ENCODE measurements around the gene ADGRF5.

ADGRF5 gene

DNA sequence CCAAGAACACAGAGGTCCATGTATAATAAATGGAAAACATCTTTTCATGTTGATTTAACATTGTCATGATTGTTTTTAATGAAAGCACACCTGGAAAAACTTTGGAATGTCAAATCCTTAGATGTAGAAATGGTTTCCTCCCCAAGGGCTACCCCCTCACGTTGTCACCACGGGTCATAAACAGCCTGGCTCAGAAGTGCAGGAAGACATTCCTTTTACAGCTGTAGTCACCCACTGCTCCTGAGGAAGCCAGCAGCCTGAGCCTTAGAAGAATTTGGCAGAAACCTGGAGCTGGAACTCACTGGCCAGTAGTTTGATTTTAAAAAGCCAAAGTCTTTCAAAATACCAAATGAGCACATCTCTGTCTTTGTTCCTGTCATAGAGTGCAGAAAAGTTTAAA lies 23.7 kb downstream of the ADGRF5 start:
- Histone ChIP-seq H3K27ac (ENCODE audit: extremely low read depth, low read depth, low read length) (no peak overlapping the region), H3K4me3 (ENCODE audit: low read depth, low read length) (no peak overlapping the region), H3K4me1 (ENCODE audit: control insufficient read depth, insufficient read depth, low read length) (no peaks in the 10 kb centered on the region), H3K36me3 (ENCODE audit: control insufficient read depth in 2 of 2, insufficient read depth in 1 of 2, low read length in 2 of 2) (no peaks in the 10 kb centered on the region), H3K9me3 (ENCODE audit: control insufficient read depth, insufficient read depth, low read depth, low read length) (no peaks in the 10 kb centered on the region)
- TF ChIP-seq, protein P1, sequence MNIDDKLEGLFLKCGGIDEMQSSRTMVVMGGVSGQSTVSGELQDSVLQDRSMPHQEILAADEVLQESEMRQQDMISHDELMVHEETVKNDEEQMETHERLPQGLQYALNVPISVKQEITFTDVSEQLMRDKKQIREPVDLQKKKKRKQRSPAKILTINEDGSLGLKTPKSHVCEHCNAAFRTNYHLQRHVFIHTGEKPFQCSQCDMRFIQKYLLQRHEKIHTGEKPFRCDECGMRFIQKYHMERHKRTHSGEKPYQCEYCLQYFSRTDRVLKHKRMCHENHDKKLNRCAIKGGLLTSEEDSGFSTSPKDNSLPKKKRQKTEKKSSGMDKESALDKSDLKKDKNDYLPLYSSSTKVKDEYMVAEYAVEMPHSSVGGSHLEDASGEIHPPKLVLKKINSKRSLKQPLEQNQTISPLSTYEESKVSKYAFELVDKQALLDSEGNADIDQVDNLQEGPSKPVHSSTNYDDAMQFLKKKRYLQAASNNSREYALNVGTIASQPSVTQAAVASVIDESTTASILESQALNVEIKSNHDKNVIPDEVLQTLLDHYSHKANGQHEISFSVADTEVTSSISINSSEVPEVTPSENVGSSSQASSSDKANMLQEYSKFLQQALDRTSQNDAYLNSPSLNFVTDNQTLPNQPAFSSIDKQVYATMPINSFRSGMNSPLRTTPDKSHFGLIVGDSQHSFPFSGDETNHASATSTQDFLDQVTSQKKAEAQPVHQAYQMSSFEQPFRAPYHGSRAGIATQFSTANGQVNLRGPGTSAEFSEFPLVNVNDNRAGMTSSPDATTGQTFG (tag by site-specific recombination; IDR thresholded peaks at IDR 0.05; ENCODE audit: borderline replicate concordance): no peak
- TF ChIP-seq ZNF548 (tag by site-specific recombination; IDR thresholded peaks at IDR 0.05) (no peak), ZBTB48 (tag by site-specific recombination; IDR thresholded peaks at IDR 0.05) (no peak)
- TF ChIP-seq, protein P2, sequence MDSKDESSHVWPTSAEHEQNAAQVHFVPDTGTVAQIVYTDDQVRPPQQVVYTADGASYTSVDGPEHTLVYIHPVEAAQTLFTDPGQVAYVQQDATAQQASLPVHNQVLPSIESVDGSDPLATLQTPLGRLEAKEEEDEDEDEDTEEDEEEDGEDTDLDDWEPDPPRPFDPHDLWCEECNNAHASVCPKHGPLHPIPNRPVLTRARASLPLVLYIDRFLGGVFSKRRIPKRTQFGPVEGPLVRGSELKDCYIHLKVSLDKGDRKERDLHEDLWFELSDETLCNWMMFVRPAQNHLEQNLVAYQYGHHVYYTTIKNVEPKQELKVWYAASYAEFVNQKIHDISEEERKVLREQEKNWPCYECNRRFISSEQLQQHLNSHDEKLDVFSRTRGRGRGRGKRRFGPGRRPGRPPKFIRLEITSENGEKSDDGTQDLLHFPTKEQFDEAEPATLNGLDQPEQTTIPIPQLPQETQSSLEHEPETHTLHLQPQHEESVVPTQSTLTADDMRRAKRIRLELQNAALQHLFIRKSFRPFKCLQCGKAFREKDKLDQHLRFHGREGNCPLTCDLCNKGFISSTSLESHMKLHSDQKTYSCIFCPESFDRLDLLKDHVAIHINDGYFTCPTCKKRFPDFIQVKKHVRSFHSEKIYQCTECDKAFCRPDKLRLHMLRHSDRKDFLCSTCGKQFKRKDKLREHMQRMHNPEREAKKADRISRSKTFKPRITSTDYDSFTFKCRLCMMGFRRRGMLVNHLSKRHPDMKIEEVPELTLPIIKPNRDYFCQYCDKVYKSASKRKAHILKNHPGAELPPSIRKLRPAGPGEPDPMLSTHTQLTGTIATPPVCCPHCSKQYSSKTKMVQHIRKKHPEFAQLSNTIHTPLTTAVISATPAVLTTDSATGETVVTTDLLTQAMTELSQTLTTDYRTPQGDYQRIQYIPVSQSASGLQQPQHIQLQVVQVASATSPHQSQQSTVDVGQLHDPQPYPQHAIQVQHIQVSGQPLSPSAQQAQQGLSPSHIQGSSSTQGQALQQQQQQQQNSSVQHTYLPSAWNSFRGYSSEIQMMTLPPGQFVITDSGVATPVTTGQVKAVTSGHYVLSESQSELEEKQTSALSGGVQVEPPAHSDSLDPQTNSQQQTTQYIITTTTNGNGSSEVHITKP (tag by site-specific recombination; IDR thresholded peaks at IDR 0.05): peak; percentile 72
- ChIA-PET CTCF (no interaction called here), POLR2A (no interaction called here)

DNA sequence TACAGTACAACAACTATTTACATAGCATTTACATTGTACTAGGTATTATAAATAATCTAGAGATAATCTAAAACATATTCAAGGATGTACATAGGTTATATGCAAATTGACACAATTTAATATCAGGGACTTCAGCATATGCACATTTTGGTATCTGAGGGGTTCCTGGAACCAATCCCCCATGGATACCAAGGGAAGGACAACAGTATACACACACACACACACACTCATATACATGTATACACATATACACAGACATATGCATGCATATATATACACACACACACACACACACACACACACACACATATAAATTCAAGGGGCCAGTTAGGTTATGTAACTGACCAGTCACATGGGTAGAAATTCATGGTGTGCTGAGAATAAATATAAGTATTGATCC lies 24.9 kb downstream of the ADGRF5 start:
- Histone ChIP-seq H3K27ac (ENCODE audit: extremely low read depth, low read depth, low read length) (no peak overlapping the region), H3K36me3 (ENCODE audit: control insufficient read depth in 2 of 2, insufficient read depth in 1 of 2, low read length in 2 of 2) (no peaks in the 10 kb centered on the region), H3K4me1 (ENCODE audit: control insufficient read depth, insufficient read depth, low read length) (no peaks in the 10 kb centered on the region), H3K4me3 (ENCODE audit: low read depth, low read length) (no peak overlapping the region), H3K9me3 (ENCODE audit: control insufficient read depth, insufficient read depth, low read depth, low read length) (no peaks in the 10 kb centered on the region)
- ChIA-PET POLR2A (no interaction called here), CTCF (no interaction called here)
- TF ChIP-seq ZNF140 (tag by site-specific recombination; IDR thresholded peaks at IDR 0.05) (no peak), ZBTB7A (tag by site-specific recombination; IDR thresholded peaks at IDR 0.05; ENCODE audit: low read depth) (no peak)
- TF ChIP-seq, protein P3, sequence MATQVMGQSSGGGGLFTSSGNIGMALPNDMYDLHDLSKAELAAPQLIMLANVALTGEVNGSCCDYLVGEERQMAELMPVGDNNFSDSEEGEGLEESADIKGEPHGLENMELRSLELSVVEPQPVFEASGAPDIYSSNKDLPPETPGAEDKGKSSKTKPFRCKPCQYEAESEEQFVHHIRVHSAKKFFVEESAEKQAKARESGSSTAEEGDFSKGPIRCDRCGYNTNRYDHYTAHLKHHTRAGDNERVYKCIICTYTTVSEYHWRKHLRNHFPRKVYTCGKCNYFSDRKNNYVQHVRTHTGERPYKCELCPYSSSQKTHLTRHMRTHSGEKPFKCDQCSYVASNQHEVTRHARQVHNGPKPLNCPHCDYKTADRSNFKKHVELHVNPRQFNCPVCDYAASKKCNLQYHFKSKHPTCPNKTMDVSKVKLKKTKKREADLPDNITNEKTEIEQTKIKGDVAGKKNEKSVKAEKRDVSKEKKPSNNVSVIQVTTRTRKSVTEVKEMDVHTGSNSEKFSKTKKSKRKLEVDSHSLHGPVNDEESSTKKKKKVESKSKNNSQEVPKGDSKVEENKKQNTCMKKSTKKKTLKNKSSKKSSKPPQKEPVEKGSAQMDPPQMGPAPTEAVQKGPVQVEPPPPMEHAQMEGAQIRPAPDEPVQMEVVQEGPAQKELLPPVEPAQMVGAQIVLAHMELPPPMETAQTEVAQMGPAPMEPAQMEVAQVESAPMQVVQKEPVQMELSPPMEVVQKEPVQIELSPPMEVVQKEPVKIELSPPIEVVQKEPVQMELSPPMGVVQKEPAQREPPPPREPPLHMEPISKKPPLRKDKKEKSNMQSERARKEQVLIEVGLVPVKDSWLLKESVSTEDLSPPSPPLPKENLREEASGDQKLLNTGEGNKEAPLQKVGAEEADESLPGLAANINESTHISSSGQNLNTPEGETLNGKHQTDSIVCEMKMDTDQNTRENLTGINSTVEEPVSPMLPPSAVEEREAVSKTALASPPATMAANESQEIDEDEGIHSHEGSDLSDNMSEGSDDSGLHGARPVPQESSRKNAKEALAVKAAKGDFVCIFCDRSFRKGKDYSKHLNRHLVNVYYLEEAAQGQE (tag by site-specific recombination; IDR thresholded peaks at IDR 0.05): no peak

DNA sequence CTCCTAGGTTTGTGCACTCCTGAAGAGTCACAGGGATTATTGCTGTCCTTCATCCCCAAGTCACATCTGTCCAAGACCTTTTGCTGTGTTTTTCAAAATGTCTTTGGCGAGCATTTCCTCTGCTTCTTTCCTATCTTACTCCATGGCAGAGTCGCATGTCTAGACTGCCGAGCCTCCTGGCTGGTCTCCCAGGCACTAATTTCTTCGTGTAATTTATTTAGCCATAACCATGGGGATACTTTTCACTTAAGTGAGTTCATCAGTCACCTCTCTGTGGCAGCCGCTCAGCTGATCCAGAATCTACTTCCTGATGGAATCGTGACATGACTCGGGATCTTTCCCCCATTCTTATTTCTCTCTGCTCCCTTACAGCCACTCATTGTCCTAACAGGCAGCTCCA lies 25.8 kb downstream of the ADGRF5 start:
- H3K27ac ChIP-seq (ENCODE audit: extremely low read depth, low read depth, low read length): no peak overlapping the region
- TF ChIP-seq YY2 (tag by site-specific recombination; IDR thresholded peaks at IDR 0.05) (no peak), ZNF19 (tag by site-specific recombination; IDR thresholded peaks at IDR 0.05; ENCODE audit: low read depth) (no peak), KLF7 (tag by site-specific recombination; IDR thresholded peaks at IDR 0.05; ENCODE audit: borderline replicate concordance) (no peak)
- TF ChIP-seq, protein P3 (tag by site-specific recombination; IDR thresholded peaks at IDR 0.05): no peak
- no peaks in the 10 kb centered on the region for H3K4me1 ChIP-seq (ENCODE audit: control insufficient read depth, insufficient read depth, low read length)
- no peak overlapping the region for H3K4me3 ChIP-seq (ENCODE audit: low read depth, low read length)
- ChIA-PET CTCF (no interaction called here), POLR2A (no interaction called here)
- no peaks in the 10 kb centered on the region for H3K36me3 ChIP-seq (ENCODE audit: control insufficient read depth in 2 of 2, insufficient read depth in 1 of 2, low read length in 2 of 2)
- H3K9me3 ChIP-seq (ENCODE audit: control insufficient read depth, insufficient read depth, low read depth, low read length): no peaks in the 10 kb centered on the region

Data from HEK293 (cell line).